SH-SY5Y (cell line): ENCODE results near the gene ARMC9.

Experiments
- GATA2 ChIP-seq: IDR thresholded peaks from 2 replicates; pipeline ENCODE4 v1.6.1; 2011; ENCODE audit warnings: mild to moderate bottlenecking, low read depth, low read length
- GATA3 ChIP-seq: IDR thresholded peaks from 2 replicates; pipeline ENCODE4 v1.6.1; 2011; ENCODE audit warnings: low read depth, mild to moderate bottlenecking, low read length, moderate library complexity

- TF ChIP-seq GATA2 (no peak), GATA3 (no peak)
Observed at GRCh38 chr2:231397011-231397927, 198.8 kb downstream of the ARMC9 start.
